GM19193 (cell line): ENCODE results near the gene METTL14.

Experiments used
- POLR2A ChIP-seq: IDR thresholded peaks from 4 replicates; pipeline ENCODE4 v1.6.1; 2011; ENCODE audit not compliant: insufficient read depth, insufficient read length; ENCODE audit errors: extremely low read depth

The METTL14 gene

GRCh38 chr4:118730683-118731082 lies 45.5 kb downstream of the METTL14 start:
- TF ChIP-seq POLR2A = no peak

GRCh38 chr4:118732591-118733330 lies 47.6 kb downstream of the METTL14 start:
- TF ChIP-seq POLR2A = no peak

- no peak for TF ChIP-seq POLR2A
These were observed 49.5 kb downstream of the METTL14 start for GRCh38 chr4:118734491-118735205.

- TF ChIP-seq POLR2A = no peak
These were observed 51.7 kb downstream of the METTL14 start for GRCh38 chr4:118736900-118737299.

- no peak for TF ChIP-seq POLR2A
These were observed 52.9 kb downstream of the METTL14 start for GRCh38 chr4:118738090-118738489.

GRCh38 chr4:118739022-118739713 lies 54.0 kb downstream of the METTL14 start:
- no peak for TF ChIP-seq POLR2A

GRCh38 chr4:118740869-118741268 lies 55.7 kb downstream of the METTL14 start:
- no peak for TF ChIP-seq POLR2A

- no peak for TF ChIP-seq POLR2A
These were observed 56.2 kb downstream of the METTL14 start for GRCh38 chr4:118741301-118741855.

GRCh38 chr4:118742050-118742449 lies 56.9 kb downstream of the METTL14 start:
- no peak for TF ChIP-seq POLR2A

- no peak for TF ChIP-seq POLR2A
These were observed 58.7 kb downstream of the METTL14 start for GRCh38 chr4:118743867-118744266.

GRCh38 chr4:118745357-118745756 lies 60.2 kb downstream of the METTL14 start:
- no peak for TF ChIP-seq POLR2A

- TF ChIP-seq POLR2A = no peak
These were observed 61.2 kb downstream of the METTL14 start for GRCh38 chr4:118746251-118746919.

GRCh38 chr4:118749347-118749988 lies 64.3 kb downstream of the METTL14 start:
- TF ChIP-seq POLR2A = no peak

- no peak for TF ChIP-seq POLR2A
These were observed 66.6 kb downstream of the METTL14 start for GRCh38 chr4:118751629-118752323.
